Posterior cingulate gyrus (tissue), 11 donors: ENCODE measurements around the gene PRICKLE3.
"Not testable (repeated sequence)": the region's sequence is repeated elsewhere in the genome, so short reads cannot be mapped to it uniquely, and the experiment has no call there.

Experiments
- DNase-seq, 10 donors: peaks; one replicate each; pipeline versions ENCODE4 v3.0.0 to v3.0.0-alpha.2; 2020 to 2021; ENCODE audit warnings: mixed read lengths in 3 of 10
- intact Hi-C: fragments of 100-400 bp; cut with DNase I; formaldehyde crosslinking; loops from one replicate; pipeline ENCODE4 v1.15.1; 2023

Gene PRICKLE3

GRCh38 chrX:49164589-49165360 lies 21.4 kb downstream of the PRICKLE3 start:
- intact Hi-C loops, result no loop called here
- peak in 1 of 10 donors; percentile 69 for DNase-seq

- intact Hi-C loops, result no loop called here
- peak; percentile 67 to 97 (median 82) for DNase-seq
These were observed 22.4 kb downstream of the PRICKLE3 start for GRCh38 chrX:49163555-49164419.

DNA sequence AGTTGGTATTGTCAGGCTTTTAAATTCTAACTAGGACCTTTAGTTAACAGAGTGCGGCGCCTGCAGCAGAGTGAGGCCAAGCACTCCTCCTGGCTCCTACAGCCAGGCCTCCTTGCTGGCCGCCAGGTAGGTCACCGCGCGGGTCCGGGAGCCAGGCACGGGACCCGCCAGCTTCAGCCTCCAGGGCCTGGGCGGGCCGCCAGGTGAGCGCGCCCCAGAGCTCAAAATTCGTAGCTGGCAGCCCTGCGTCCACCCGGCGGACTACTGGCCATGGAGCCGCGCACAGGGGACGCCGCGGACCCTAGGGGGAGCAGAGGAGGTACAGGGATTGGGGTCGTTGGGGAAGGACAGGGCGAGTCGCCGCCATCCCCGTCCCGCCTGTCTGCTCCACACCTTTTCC lies 23.6 kb downstream of the PRICKLE3 start, which contains the start of gene MAGIX:
Gene MAGIX (plus strand): TSS at position 139 of the 400 bp plus-strand sequence. CDS start 132 bp downstream, at position 271.
- intact Hi-C loops, result no loop called here
- peak in 1 of 10 donors; percentile 83 for DNase-seq

DNA sequence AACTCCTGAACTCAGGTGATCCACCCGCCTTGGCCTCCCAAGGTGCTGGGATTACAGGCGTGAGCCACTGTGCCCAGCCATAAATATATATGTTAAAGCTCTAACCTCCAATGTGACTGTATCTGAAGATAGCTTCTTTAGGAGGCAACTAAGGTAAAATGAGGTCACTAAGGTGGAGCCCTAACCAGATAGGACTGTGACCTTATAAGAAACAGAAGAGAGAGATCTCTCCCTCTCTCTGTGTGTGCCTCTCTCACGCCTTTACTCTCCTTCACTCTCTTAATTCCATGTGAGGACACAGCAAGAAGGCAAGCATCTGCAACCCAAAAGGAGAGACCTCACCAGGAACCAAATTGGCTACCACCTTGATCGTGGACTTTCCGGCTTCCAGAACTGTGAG lies 24.5 kb downstream of the PRICKLE3 start:
- intact Hi-C loops, result no loop called here
- peak in 1 of 10 donors; percentile 17 for DNase-seq

DNA sequence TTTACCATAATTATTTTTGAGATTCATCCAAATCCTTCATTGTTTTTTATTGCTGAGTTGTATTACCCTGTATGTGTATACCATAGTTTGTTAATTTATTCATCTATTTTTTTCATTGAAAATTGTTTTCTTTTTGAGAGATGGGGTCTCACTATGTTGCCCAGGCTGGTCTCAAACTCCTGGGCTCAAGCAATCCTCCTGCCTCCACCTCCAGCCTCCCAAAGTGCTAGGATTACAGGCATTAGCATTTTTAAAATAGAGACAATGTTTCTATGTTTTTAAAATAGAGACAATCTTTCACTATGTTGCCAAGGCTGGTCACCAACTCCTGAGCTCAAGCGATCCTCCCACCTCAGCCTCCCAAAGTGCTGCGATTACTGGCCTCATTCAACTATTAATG lies 25.3 kb downstream of the PRICKLE3 start:
- no peak for DNase-seq
- intact Hi-C loops, result no loop called here

DNA sequence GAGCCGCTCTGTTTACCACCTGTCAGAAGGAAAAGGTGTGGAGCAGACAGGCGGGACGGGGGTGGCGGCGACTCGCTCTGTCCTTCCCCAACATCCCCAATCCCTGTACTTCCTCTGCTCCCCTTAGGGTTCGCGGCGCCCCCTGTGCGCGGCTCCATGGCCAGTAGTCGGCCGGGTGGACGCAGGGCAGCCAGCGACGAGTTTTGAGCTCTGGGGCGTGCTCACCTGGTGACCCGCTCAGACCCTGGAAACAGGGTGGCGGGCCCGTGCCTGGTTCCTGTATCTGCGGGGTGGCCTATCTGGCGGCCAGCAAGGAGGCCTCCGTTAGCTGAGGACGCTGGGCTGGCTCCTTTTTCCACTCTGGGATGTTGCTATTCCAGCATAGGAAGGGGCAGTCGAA lies 29.0 kb downstream of the PRICKLE3 start:
- DNase-seq, result peak in 1 of 10 donors; percentile 14
- intact Hi-C loops, result no loop called here

DNA sequence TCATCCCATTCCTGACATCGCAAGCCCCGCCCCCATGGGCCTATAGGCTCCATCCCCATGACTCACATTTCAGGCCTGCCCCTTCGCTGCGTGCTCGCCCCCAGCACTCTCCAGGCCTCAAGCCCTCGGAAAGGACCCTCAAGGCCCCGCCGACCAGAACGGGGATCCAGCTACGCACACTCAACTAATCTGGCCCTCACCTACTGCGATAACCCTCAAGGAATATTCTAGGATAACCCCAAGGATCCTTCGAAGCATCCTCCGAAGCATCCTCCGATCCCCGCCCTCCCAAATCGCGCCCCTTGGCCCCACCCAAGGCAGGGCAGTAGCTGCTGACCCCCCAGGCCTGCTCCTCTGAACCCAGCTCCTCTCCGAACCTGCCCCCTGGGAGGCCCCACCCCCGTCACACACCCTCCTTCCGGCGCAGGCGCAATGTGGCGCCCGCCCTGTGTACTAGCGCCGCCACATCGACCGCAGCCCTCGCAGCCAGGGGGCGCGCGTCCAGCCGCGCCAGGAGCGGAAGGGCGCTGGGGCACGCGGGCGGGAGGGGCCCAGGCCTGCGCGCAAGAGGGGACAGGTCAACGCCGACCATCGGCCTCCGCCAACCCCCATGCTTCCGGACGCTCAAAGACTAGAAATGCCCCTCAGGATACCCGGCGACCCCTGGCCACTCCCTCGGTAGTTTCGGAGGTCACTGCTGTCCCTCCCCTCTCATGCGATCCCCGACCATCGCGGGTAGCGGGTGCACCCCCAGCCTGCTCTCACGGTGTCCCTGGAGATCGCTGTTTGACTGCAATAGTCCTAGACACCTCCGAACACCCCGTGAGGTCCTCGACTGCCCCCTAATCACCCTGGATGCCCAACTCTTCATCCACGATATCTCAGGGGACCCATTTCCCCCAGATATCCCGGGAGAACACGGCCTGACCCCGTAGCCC lies 30.0 kb downstream of the PRICKLE3 start:
- intact Hi-C loops, result no loop called here
- peak; percentile 70 to 98 (median 84) for DNase-seq

GRCh38 chrX:49155243-49155899 lies 30.8 kb downstream of the PRICKLE3 start:
- intact Hi-C loops, result no loop called here
- DNase-seq, result peak in 2 of 10 donors; percentile 12 to 81

DNA sequence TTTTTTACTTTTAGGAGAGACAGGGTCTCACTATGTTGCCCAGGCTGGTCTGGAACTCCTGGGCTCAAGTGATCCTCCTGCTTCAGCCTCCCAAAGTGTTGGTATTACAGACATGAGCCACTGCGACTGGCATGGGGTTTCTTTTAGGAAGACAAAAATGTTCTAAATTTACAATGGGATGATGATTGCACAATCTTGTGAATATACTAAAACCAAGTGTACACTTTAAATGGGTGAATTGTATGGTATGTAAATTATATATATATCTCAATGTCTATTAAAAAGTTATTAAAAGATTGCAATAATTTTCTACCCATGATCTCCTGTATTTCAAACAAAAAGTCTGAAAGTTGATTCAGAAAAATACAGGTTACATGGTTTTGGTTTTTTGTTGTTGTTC lies 32.7 kb downstream of the PRICKLE3 start:
- intact Hi-C loops, result no loop called here
- no peak for DNase-seq

DNA sequence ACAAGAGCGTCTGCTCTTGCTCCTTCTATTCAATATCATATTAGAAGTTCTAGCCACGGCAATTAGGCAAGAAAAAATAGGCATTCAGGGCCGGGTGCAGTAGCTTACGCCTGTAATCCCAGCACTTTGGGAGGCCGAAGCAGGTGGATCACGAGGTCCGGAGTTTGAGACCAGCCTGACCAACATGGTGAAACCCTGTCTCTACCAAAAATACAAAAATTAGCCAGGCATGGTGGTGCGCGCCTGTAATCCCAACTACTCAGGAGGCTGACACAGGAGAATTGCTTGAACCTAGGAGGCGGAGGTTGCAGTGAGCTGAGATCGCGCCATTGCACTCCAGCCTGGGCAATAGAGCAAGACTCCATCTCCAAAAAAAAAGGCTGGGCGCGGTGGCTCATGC lies 36.9 kb downstream of the PRICKLE3 start:
- intact Hi-C loops, DNase-seq: not testable (repeated sequence)

- DNase-seq, intact Hi-C loops: not testable (repeated sequence)
These were observed 37.6 kb downstream of the PRICKLE3 start for GRCh38 chrX:49148390-49149100.

GRCh38 chrX:49147936-49148335 lies 38.2 kb downstream of the PRICKLE3 start:
- DNase-seq, result no peak
- intact Hi-C loops, result no loop called here

DNA sequence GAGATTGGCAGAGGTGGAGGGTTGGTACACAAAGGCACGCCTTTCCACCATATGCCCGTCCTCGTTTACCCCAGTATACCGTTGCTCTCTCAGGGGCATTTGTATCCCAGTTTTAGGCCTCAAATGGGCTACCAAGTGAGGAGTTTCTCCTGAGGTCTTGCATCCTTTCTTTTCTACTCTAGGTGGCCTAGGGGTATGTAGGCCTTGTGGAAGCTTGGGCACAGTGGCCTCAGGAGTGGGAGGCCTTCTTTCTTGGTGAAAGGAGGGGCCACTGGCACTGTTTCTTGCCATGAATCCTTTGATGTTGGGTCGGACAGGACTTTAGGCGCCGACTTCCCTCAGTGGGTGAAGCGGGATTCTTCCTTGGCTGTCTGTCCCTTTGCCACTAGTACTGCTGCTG lies 38.9 kb downstream of the PRICKLE3 start:
- intact Hi-C loops, result no loop called here
- no peak for DNase-seq

- DNase-seq, intact Hi-C loops: not testable (repeated sequence)
These were observed 43.0 kb downstream of the PRICKLE3 start for GRCh38 chrX:49143154-49143553.

GRCh38 chrX:49142264-49142663 lies 43.9 kb downstream of the PRICKLE3 start:
- DNase-seq, result peak in 1 of 10 donors; percentile 30
- intact Hi-C loops, result not testable (repeated sequence)

DNA sequence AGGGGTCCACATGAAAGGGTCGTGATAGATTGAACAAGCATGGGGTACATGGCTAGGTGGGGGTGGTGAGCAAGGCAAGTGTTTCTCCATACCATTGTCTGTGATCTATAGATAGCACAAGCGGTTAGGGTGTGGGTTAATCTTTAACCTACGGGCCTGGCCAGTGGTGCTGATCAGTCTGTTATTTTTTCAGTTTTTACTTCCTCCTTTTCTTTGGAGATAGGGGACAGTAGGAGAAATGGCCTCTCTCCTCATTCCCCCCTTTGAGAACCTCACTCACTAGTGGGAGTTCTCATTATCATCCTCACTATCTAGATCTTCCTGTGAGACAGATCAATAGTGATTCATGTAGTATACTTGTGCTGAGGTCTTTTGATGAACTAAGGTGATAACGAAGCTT lies 46.5 kb downstream of the PRICKLE3 start:
- intact Hi-C loops, result no loop called here
- no peak for DNase-seq

DNA sequence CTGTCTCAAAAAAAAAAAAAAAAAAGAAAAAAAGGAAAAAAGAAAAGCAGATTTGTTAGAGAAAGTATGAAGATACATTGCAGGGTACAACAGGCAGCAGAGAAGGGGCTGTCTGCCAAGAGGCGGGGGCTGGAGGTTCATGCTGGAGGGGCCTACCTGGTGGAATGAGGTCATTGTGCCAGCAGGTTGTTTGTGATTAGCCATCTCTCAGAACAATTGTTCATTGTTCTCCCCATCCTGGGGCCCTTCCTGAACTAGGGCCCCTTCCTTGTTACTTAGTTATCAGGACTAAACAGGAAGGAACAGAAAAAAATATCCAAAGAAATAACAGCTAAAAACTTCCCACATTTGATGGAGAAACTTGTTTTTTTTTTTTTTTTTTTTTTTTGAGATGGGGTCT lies 48.7 kb downstream of the PRICKLE3 start:
- no peak for DNase-seq
- intact Hi-C loops, result no loop called here

DNA sequence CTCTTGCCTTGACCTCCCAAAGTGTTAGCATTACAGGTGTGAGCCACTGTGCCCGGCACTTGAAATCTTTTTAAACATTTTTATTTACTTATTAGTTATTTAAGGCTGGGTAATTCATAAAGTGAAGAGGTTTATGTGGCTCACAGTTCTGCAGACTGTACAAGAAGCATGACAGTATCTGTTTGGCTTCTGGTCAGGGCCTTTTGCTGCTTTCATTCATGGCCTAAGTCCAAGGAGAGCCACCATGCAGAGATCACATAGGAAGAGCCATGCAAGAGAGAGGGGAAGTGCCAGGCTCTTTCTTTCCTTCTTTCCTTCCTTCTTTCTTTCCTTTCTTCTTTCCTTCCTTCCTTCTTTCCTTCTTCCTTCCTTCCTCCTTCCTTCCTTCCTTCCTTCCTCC lies 52.4 kb downstream of the PRICKLE3 start:
- intact Hi-C loops, result no loop called here
- DNase-seq, result no peak

DNA sequence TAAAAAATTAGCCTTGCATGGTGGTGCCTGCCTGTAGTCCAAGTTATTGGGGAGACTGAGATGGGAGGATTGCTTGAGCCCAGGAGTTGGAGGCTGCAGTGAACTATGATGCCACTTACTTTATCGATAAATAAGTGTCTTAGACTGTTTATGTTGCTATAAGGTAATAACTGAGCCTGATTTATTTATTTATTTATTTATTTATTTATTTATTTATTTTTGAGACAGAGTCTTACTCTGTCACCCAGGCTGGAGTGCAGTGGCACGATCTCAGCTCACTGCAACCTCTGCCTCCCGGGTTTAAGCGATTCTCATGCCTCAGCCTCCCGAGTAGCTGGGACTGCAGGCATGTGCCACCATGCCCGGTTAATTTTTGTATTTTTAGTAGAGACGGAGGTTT lies 53.9 kb downstream of the PRICKLE3 start:
- intact Hi-C loops, DNase-seq: not testable (repeated sequence)
